ENCODE data around the gene COX20.
"Not testable (repeated sequence)": the region's sequence is repeated elsewhere in the genome, so short reads cannot be mapped to it uniquely, and the experiment has no call there.

COX20 gene, protein sequence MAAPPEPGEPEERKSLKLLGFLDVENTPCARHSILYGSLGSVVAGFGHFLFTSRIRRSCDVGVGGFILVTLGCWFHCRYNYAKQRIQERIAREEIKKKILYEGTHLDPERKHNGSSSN

GRCh38 chr1:244835276-244836134 lies at the start of gene COX20:
COX20 (plus strand) TSS chr1:244835658; CDS start chr1:244835715, 57 bp downstream.
- peak; percentile 96 for DNase-seq

- DNase-seq, result no peak
These were observed 46.8 kb upstream of the COX20 start for GRCh38 chr1:244788493-244789275.

GRCh38 chr1:244789276-244789580 lies 46.2 kb upstream of the COX20 start:
- no peak for DNase-seq

DNA sequence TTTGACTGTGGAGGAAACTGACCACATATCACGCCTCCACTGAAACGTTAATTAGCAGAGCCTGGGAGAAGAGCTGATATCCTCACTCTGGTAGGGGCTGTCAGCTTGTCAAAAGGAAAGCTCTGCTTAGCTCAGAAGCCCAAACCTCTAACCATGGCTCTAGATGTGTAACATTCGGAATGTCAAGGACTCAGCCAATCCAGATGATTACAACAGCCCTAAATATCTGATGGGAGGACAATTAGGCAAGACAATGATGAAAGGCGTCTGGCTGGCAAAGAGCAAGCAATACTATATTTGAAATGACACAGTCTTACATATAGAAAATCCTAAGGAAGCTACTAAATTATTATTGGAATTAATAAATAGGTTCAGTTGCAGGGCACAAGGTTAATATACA lies 45.7 kb upstream of the COX20 start:
- DNase-seq, result no peak

DNA sequence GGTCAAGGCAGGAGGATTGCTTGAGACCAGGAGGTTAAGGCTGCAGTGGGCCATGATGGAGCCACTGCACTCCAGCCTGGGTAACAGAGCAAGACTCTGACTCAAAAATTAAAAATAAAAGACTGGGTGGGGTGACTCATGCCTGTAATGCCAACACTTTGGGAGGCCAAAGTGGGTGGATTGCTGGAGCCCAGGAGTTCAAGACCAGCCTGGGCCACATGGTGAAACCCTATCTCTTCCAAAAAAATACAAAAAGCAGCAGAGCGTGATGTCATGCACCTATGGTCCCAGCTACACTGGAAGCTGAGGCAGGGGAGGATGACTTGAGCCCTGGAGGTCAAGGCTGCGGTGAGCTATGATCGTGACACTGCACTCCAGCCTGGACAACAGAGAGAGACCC lies 44.4 kb upstream of the COX20 start:
- DNase-seq, result no peak

GRCh38 chr1:244792188-244792850 lies 43.1 kb upstream of the COX20 start:
- DNase-seq, result no peak

- no peak for DNase-seq
These were observed 41.4 kb upstream of the COX20 start for GRCh38 chr1:244794071-244794470.

GRCh38 chr1:244794516-244794915 lies 40.9 kb upstream of the COX20 start:
- not testable (repeated sequence) for DNase-seq

DNA sequence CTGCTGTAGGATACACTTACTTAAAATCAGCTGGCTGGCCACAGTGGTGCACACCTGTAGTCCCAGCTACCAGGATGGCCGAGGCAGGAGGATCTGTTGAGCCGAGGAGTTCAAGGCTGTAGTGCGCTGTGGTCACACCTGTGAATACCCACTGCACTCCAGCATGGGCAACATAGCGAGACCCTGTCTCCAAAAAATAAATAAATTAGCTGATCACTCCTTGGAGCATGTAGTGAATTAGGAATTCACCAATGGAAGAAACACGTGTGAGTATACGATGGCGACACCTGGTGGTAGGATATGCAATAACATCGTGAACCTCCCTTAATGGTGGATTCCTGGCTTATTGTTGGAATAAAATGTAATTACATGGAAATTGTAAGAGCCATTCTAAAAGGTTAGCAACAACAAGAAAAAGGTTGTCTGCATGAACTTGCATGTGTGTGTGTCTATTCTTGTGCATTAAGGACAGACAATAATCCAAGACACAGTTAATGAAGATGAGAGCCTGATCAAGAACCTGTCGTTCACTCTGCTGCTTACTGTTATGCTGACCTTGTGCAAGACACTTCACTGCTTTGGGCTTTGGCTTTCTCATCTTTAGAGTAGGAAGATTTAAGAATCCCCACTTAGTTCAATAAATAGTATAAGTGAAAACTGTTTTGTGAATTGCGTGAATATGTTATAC lies 38.6 kb upstream of the COX20 start:
- peak; percentile 50 for DNase-seq

GRCh38 chr1:244800821-244801220 lies 34.6 kb upstream of the COX20 start:
- no peak for DNase-seq

DNA sequence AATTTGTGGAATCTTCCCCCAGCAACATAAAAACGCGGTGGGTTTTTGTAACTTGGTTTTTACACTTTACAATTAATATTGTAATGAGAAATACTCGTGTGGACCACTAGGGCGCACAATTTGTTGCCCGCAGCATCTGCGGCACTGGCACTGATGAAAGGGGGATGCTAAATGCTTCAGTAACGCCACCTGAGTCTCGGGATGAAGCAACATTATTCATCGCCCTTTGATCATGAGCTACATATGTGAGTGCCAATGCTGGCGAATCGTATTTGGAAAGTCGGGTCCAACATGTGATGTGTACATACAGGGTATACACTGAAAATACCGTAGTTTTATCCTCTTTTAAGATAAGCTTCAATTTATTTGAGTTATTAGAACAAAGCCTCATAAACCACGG lies 34.2 kb upstream of the COX20 start:
- no peak for DNase-seq

GRCh38 chr1:244802041-244802440 lies 33.4 kb upstream of the COX20 start:
- DNase-seq, result no peak

DNA sequence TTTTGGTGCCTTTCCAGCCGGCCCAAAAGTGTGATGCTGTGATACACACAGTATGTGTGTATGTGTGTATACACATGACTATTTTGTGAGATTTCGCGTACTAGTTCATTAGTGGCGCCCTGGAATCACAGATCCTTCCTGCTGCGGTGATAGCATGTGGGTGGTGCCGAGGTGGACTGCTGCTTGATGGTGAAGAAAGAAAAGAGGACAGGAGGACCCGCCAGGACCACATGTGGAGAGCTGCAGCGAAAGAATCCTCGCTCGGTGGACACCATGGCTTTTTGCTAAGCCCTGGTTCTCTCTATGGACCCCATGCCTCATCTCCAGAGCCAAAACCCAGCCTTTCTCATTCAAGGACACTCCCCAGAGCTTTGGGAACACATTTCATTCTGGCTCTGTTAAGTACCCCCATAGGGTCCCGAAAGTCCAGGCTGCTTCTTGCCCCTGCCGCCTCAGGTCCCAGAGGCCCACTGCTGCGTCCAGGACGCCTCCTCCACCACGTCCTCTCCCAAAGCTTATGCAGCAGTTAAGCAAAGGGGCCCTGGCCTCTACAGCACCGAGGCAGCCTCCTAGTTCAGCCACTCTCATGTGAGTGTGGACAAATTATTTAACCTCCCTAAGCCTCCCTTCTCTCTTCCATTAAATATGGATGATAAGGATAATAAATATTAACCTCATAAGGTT lies 32.8 kb upstream of the COX20 start:
- no peak for DNase-seq

- DNase-seq, result no peak
These were observed 30.6 kb upstream of the COX20 start for GRCh38 chr1:244804841-244805240.

GRCh38 chr1:244807138-244807537 lies 28.3 kb upstream of the COX20 start:
- DNase-seq, result no peak

DNA sequence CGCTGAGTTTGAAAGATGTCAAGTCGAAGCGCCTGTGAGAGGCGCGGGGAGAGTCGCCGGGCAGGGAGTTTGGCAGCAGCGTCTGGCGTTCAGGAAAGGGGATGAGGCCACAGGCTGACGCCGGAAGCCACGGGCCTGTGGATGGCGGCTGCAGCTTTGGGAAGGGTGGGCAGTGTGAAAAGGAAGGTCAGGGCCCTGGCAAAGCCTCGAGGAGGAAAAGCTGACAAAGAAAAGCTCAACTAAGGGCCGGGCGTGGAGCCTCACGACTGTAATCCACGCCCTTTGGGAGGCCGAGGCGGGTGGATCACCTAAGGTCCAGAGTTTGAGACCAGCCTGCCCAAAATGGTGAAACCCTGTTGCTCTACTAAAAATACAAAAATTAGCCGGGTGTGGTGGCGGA lies 25.2 kb upstream of the COX20 start:
- no peak for DNase-seq

DNA sequence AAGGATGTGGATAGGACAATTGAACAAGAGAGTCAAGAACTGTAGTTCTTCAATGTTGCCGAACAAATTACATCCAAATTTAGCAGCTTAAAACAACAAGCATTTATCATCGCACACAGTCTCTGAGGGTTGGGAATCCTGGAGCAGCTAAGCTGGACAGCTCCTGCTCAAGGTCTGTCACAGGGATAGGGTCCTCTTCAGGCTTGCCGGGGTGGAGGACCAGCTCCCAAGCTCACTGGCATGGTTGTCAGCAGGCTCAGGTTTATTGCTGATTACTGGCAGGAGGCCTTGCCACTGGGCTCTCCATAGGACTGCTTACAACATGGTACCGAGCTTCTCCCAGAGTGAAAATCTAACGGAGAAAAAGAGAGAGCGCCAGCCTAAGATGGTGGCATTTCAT lies 22.1 kb upstream of the COX20 start:
- DNase-seq, result no peak

DNA sequence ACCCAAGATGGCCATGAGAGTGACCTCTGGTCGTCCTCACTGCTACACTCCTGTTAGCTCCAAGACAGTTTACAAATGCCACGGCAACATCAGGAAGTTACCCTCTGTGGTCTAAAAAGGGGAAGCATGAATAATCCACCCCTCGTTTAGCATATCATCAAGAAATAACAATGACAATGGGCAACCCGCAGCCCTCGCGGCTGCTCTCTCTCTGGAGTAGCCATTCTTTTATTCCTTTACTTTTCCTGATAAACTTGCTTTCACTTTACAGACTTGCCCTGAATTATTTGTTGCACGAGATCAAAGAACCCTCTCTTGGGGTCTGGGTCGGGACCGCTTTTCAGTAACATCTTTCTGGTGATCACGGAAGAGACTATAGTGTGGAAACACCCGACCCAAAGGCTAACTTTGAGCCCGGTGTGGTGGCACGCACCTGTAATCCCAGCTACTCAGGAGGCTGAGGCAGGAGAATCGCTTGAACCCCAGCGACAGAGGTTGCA lies 19.8 kb upstream of the COX20 start:
- DNase-seq, result no peak

GRCh38 chr1:244817415-244817894 lies 18.0 kb upstream of the COX20 start:
- no peak for DNase-seq

DNA sequence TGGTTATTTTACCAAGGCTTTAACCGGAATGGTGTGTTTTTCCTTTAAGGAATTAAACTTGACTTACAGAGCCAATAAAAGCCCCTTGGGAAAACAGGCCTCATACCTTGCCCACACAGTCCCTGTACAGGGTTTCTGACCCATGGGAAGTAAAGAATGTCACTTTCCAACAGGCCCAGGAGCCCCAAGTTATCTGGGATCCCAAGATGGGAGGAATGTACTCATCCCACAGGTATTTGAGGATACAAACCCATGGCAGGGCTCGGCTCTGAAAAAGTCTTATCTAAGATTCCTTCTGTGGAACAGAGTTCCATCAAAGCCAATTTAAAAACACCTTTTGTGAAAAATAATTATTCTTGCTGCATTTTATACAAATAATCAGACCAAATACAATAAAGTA lies 15.3 kb upstream of the COX20 start:
- DNase-seq, result no peak

- no peak for DNase-seq
These were observed 14.3 kb upstream of the COX20 start for GRCh38 chr1:244821134-244821533.

DNA sequence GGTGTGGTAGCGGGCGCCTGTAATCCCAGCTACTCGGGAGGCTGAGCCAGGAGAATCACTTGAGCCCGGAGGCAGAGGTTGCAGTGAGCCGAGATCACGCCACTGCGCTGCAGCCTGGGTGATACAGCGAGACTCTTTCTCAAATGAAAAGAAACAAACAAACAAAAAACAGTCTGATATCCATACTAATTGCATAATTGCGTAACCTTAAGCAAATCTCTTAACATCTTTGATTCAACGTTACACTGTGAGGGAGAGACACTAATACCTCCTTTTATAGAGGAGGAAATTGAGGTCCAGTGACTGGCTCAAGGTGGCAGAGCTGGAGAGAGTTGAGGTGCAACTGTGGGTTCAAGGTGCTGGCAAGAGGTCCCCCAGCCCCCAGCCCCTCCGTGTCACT lies 12.6 kb upstream of the COX20 start:
- DNase-seq, result no peak
